H9 (cell line): ENCODE results near the gene PRSS57. TPM values are rescaled to one million over a fixed set of nuclear protein-coding genes. Genes with fewer than 3 reads are reported as not detected.

Source experiments
- DNase-seq: peaks from one replicate; pipeline ENCODE4 v3.0.0-alpha.2; 2017
- H2AFZ ChIP-seq: one replicate; pipeline ENCODE4 v1.6.1; 2013; ENCODE audit warnings: mild to moderate bottlenecking, low read length, control low read depth, moderate library complexity
- H2AK5ac ChIP-seq: 2 replicates; pipeline ENCODE4 v1.6.1; 2013; ENCODE audit warnings: low read length, control low read depth, mixed read lengths; ENCODE audit not compliant: insufficient read length
- H2BK120ac ChIP-seq: one replicate; pipeline ENCODE4 v1.6.1; 2013; ENCODE audit warnings: low read depth, mild to moderate bottlenecking, low read length, control low read depth, inconsistent platforms; ENCODE audit not compliant: poor library complexity, severe bottlenecking
- H2BK12ac ChIP-seq: 2 replicates; pipeline ENCODE4 v1.6.1; 2013; ENCODE audit warnings: low read length, control low read depth, mixed read lengths, low read depth; ENCODE audit not compliant: insufficient read length
- H2BK15ac ChIP-seq: 2 replicates; pipeline ENCODE4 v1.6.1; 2013; ENCODE audit warnings: low read depth, low read length, control low read depth
- H2BK20ac ChIP-seq: one replicate; pipeline ENCODE4 v1.6.1; 2013; ENCODE audit warnings: low read depth, mild to moderate bottlenecking, low read length, control low read depth, inconsistent platforms; ENCODE audit not compliant: poor library complexity, severe bottlenecking
- H2BK5ac ChIP-seq: 2 replicates; pipeline ENCODE4 v1.6.1; 2013; ENCODE audit warnings: low read length, control low read depth, mixed read lengths; ENCODE audit not compliant: insufficient read length
- H3K14ac ChIP-seq: 2 replicates; pipeline ENCODE4 v1.6.1; 2013; ENCODE audit warnings: low read length, control low read depth; ENCODE audit not compliant: insufficient read depth
- H3K18ac ChIP-seq: 2 replicates; pipeline ENCODE4 v1.6.1; 2013; ENCODE audit warnings: low read depth, mild to moderate bottlenecking, mixed read lengths, low read length, control low read depth; ENCODE audit not compliant: insufficient read length
- H3K23ac ChIP-seq: 2 replicates; pipeline ENCODE4 v1.6.1; 2013; ENCODE audit warnings: low read length, control low read depth, mixed read lengths, low read depth; ENCODE audit not compliant: insufficient read length
- H3K23me2 ChIP-seq: 2 replicates; pipeline ENCODE4 v1.6.1; 2013; ENCODE audit warnings: low read depth, mild to moderate bottlenecking, mixed read lengths, low read length, control low read depth; ENCODE audit not compliant: insufficient read length, poor library complexity, severe bottlenecking
- H3K27ac ChIP-seq: 2 replicates; pipeline ENCODE4 v1.5.1; 2013; ENCODE audit warnings: low read length, control low read depth, mixed read lengths, low read depth; ENCODE audit not compliant: insufficient read length
- H3K27me3 ChIP-seq: 2 replicates; pipeline ENCODE4 v1.6.1; 2013; ENCODE audit warnings: low read length, control low read depth, inconsistent platforms; ENCODE audit not compliant: insufficient read depth
- H3K4ac ChIP-seq: 2 replicates; pipeline ENCODE4 v1.6.1; 2013; ENCODE audit warnings: low read depth, mild to moderate bottlenecking, control low read depth, inconsistent platforms, low read length, moderate library complexity
- H3K4me1 ChIP-seq: 2 replicates; pipeline ENCODE4 v1.6.1; 2013; ENCODE audit warnings: low read length, control low read depth, inconsistent platforms; ENCODE audit not compliant: insufficient read depth
- H3K4me2 ChIP-seq: 2 replicates; pipeline ENCODE4 v1.6.1; 2013; ENCODE audit warnings: low read length, control low read depth, mixed read lengths; ENCODE audit not compliant: insufficient read length, insufficient read depth
- H3K56ac ChIP-seq: 2 replicates; pipeline ENCODE4 v1.6.1; 2013; ENCODE audit warnings: low read depth, mild to moderate bottlenecking, mixed read lengths, low read length, control low read depth; ENCODE audit not compliant: insufficient read length
- H3K79me1 ChIP-seq: 2 replicates; pipeline ENCODE4 v1.6.1; 2013; ENCODE audit warnings: low read depth, mild to moderate bottlenecking, moderate library complexity, low read length, control low read depth, inconsistent platforms; ENCODE audit not compliant: insufficient read depth, poor library complexity, severe bottlenecking
- H3K79me2 ChIP-seq: 2 replicates; pipeline ENCODE4 v1.6.1; 2013; ENCODE audit warnings: low read length, control low read depth, inconsistent platforms; ENCODE audit not compliant: insufficient read depth
- H3K9ac ChIP-seq: 2 replicates; pipeline ENCODE4 v1.6.1; 2013; ENCODE audit warnings: low read length, control low read depth, mixed read lengths; ENCODE audit not compliant: insufficient read length; ENCODE audit errors: extremely low read depth
- H3K9me3 ChIP-seq: one replicate; pipeline ENCODE4 v1.6.1; 2013; ENCODE audit warnings: low read depth, low read length, inconsistent platforms; ENCODE audit not compliant: control insufficient read depth
- H3T11ph ChIP-seq: one replicate; pipeline ENCODE4 v1.6.1; 2013; ENCODE audit warnings: mild to moderate bottlenecking, low read length, control low read depth, inconsistent platforms
- H4K20me1 ChIP-seq: one replicate; pipeline ENCODE4 v1.6.1; 2013; ENCODE audit not compliant: control insufficient read depth, insufficient read length, insufficient read depth
- H4K5ac ChIP-seq: 2 replicates; pipeline ENCODE4 v1.6.1; 2013; ENCODE audit warnings: low read depth, mild to moderate bottlenecking, mixed read lengths, low read length, control low read depth; ENCODE audit not compliant: insufficient read length
- H4K8ac ChIP-seq: replicated peaks from 2 replicates; pipeline ENCODE4 v1.6.1; 2013; ENCODE audit warnings: low read length, control low read depth, mixed read lengths, low read depth; ENCODE audit not compliant: insufficient read length
- H4K91ac ChIP-seq: 2 replicates; pipeline ENCODE4 v1.6.1; 2013; ENCODE audit warnings: low read depth, mild to moderate bottlenecking, moderate library complexity, mixed read lengths, low read length, control low read depth; ENCODE audit not compliant: insufficient read length
- H3K27ac Mint-ChIP-seq, 3 experiments: 2 replicates in 2 of 3; 3 replicates in 1 of 3; pipeline ENCODE4 v1.8.0; 2020 to 2021; ENCODE audit warnings: mixed read lengths in 3 of 3, mild to moderate bottlenecking in 1 of 3, moderate library complexity in 1 of 3
- H3K27me3 Mint-ChIP-seq: 2 replicates; pipeline ENCODE4 v1.8.0; 2021; ENCODE audit warnings: low read depth, mild to moderate bottlenecking, moderate library complexity, mixed read lengths
- H3K36me3 Mint-ChIP-seq, 3 experiments: 2 replicates in 2 of 3; 3 replicates in 1 of 3; pipeline ENCODE4 v1.8.0; 2020 to 2021; ENCODE audit warnings: low read depth in 3 of 3, mixed read lengths in 3 of 3; ENCODE audit not compliant: insufficient read depth in 1 of 3
- H3K4me1 Mint-ChIP-seq, 2 experiments: 2 replicates each; pipeline ENCODE4 v1.8.0; 2020; ENCODE audit warnings: mixed read lengths in 2 of 2
- H3K4me3 Mint-ChIP-seq, 2 experiments: 2 replicates in 1 of 2; 3 replicates in 1 of 2; pipeline ENCODE4 v1.8.0; 2020 to 2021; ENCODE audit warnings: mild to moderate bottlenecking in 2 of 2, mixed read lengths in 2 of 2, moderate library complexity in 1 of 2
- H3K9me3 Mint-ChIP-seq, 2 experiments: 2 replicates in 1 of 2; 3 replicates in 1 of 2; pipeline ENCODE4 v1.8.0; 2020; ENCODE audit warnings: mild to moderate bottlenecking in 2 of 2, mixed read lengths in 2 of 2, moderate library complexity in 1 of 2
- CTCF ChIP-seq: fragments of 200-600 bp; sonication (generic); conservative IDR thresholded peaks from 3 replicates; pipeline ENCODE4 v1.8.0; 2021; ENCODE audit warnings: antibody characterized with exemption, mild to moderate bottlenecking
- WGBS: extraction: QIAGEN DNeasy Blood & Tissue Kit; methylation state at CpG from one replicate; pipeline ENCODE4 v1.1.7; 2013; ENCODE audit warnings: missing lambda C conversion rate, low lambda C conversion rate, mixed read lengths; ENCODE audit not compliant: insufficient read length; ENCODE audit errors: extremely low coverage; 5-methylcytosine and 5-hydroxymethylcytosine counted together
- total RNA-seq: library from RNA; stranded (reverse); gene quantifications from 2 replicates; pipeline ENCODE4 v1.2.1, GENCODE V29; 2021

Gene PRSS57
- total RNA-seq, 1 experiment from 2014 or later = not detected

- H3K9ac ChIP-seq = no peak overlapping the region
- no peak overlapping the region for H4K8ac ChIP-seq
- no peak overlapping the region for H4K5ac ChIP-seq
- no peak overlapping the region for H4K91ac ChIP-seq
- H3K4ac ChIP-seq = no peak overlapping the region
- TF ChIP-seq CTCF = no peak
- H3T11ph ChIP-seq = no peak overlapping the region
- no peaks in the 10 kb centered on the region; the same call in 1 of the 2 replicates for H3K27me3 ChIP-seq
- H3K27ac ChIP-seq = no peak overlapping the region
- no peak overlapping the region for H2AFZ ChIP-seq
- H2BK120ac ChIP-seq = no peak overlapping the region
- Mint-ChIP-seq H3K9me3 (no peaks in the 10 kb centered on the region), H3K4me3 (no peak overlapping the region), H3K27ac (no peak overlapping the region; a peak in 1 of 7 replicates), H3K4me1 (peaks cover 0 to 10% of the 10 kb centered on the region in 2 experiments; a peak in 2 of 4 replicates), H3K27me3 (peaks cover 53% of the 10 kb centered on the region), H3K36me3 (no peaks in the 10 kb centered on the region)
- no peaks in the 10 kb centered on the region for H3K9me3 ChIP-seq
- no peak overlapping the region for H3K4me2 ChIP-seq
- H3K56ac ChIP-seq = no peak overlapping the region
- H2BK20ac ChIP-seq = no peak overlapping the region
- H3K23ac ChIP-seq = no peak overlapping the region
- H2BK12ac ChIP-seq = no peak overlapping the region
- H2BK15ac ChIP-seq = no peak overlapping the region
- peaks cover 6% of the 10 kb centered on the region for H3K23me2 ChIP-seq
- H3K14ac ChIP-seq = no peak overlapping the region
- DNase-seq = no peak
- no CpG with 5 or more reads among the region's 38 CpGs for WGBS
- no peaks in the 10 kb centered on the region for H3K79me1 ChIP-seq
- no peaks in the 10 kb centered on the region for H3K4me1 ChIP-seq
- no peak overlapping the region for H3K18ac ChIP-seq
- H3K79me2 ChIP-seq = no peaks in the 10 kb centered on the region
- no peak overlapping the region for H2AK5ac ChIP-seq
- no peaks in the 10 kb centered on the region for H4K20me1 ChIP-seq
- no peak overlapping the region for H2BK5ac ChIP-seq
These were observed 20.7 kb downstream of the PRSS57 start for GRCh38 chr19:674282-675151.
